H1 (cell line): ENCODE measurements around the gene CTSA. TPM values are rescaled to one million over a fixed set of nuclear protein-coding genes. Genes with fewer than 3 reads are reported as not detected.

Experiments
- BACH1 ChIP-seq: IDR thresholded peaks from 2 replicates; pipeline ENCODE4 v1.6.1; 2012; ENCODE audit warnings: low read length, improper control_type of control experiment
- CHD2 ChIP-seq: IDR thresholded peaks from 2 replicates; pipeline ENCODE4 v1.6.1; 2012; ENCODE audit warnings: low read length, improper control_type of control experiment
- CREB1 ChIP-seq: IDR thresholded peaks from 2 replicates; pipeline ENCODE4 v1.6.1; 2012; ENCODE audit warnings: inconsistent platforms
- CTBP2 ChIP-seq: IDR thresholded peaks from 2 replicates; pipeline ENCODE4 v1.7.0; 2011; ENCODE audit warnings: borderline replicate concordance, mild to moderate bottlenecking, moderate library complexity, mixed read lengths, low read length; ENCODE audit not compliant: insufficient read depth, insufficient read length
- EGR1 ChIP-seq: IDR thresholded peaks from 2 replicates; pipeline ENCODE4 v1.6.1; 2011; ENCODE audit warnings: low read depth, low read length, borderline replicate concordance
- FOSL1 ChIP-seq: IDR thresholded peaks from 2 replicates; pipeline ENCODE4 v1.6.1; 2011; ENCODE audit warnings: mild to moderate bottlenecking, low read depth, low read length, moderate library complexity; ENCODE audit not compliant: insufficient read depth
- GTF2F1 ChIP-seq: IDR thresholded peaks from 2 replicates; pipeline ENCODE4 v1.6.1; 2012; ENCODE audit warnings: low read depth, low read length, improper control_type of control experiment, borderline replicate concordance
- HDAC2 ChIP-seq, 2 experiments: fragments of 300-600 bp in 1 of 2; sonication (generic) in 1 of 2; IDR thresholded peaks; 2 replicates each; pipeline ENCODE4 v1.6.1; 2011 to 2012; ENCODE audit warnings: low read depth in 2 of 2, low read length in 2 of 2, mild to moderate bottlenecking in 2 of 2, moderate library complexity in 2 of 2, borderline replicate concordance in 1 of 2, inconsistent platforms in 1 of 2
- JUND ChIP-seq: IDR thresholded peaks from 2 replicates; pipeline ENCODE4 v1.6.1; 2011; ENCODE audit warnings: mild to moderate bottlenecking, improper control_type of control experiment, low read length
- KDM4A ChIP-seq: IDR thresholded peaks from one replicate; pipeline ENCODE4 v1.7.1; 2012; ENCODE audit warnings: low read depth, mild to moderate bottlenecking, moderate library complexity, low read length, inconsistent platforms; ENCODE audit not compliant: severe bottlenecking
- NRF1 ChIP-seq: IDR thresholded peaks from 2 replicates; pipeline ENCODE4 v1.6.1; 2011; ENCODE audit warnings: mild to moderate bottlenecking, low read depth, low read length, improper control_type of control experiment
- POU5F1 ChIP-seq: IDR thresholded peaks from 2 replicates; pipeline ENCODE4 v1.6.1; 2011; ENCODE audit warnings: low read depth, mild to moderate bottlenecking, low read length, moderate library complexity
- RBBP5 ChIP-seq: IDR thresholded peaks from 2 replicates; pipeline ENCODE4 v1.7.1; 2012; ENCODE audit warnings: low read depth, mild to moderate bottlenecking, inconsistent platforms, low read length, moderate library complexity, borderline replicate concordance
- SIN3A ChIP-seq, 2 experiments: IDR thresholded peaks in 1 of 2; conservative IDR thresholded peaks in 1 of 2; 2 replicates each; pipeline ENCODE4 v1.6.1; 2011 to 2012; ENCODE audit warnings: low read length in 2 of 2, improper control_type of control experiment in 1 of 2, low read depth in 1 of 2, mild to moderate bottlenecking in 1 of 2
- SIX5 ChIP-seq: IDR thresholded peaks from 2 replicates; pipeline ENCODE4 v1.6.1; 2011; ENCODE audit warnings: mild to moderate bottlenecking, low read depth, low read length
- TAF1 ChIP-seq: IDR thresholded peaks from 2 replicates; pipeline ENCODE4 v1.6.1; 2011; ENCODE audit warnings: mild to moderate bottlenecking, low read depth, low read length
- TBP ChIP-seq: IDR thresholded peaks from 2 replicates; pipeline ENCODE4 v1.6.1; 2011; ENCODE audit warnings: low read depth, low read length, improper control_type of control experiment
- TEAD4 ChIP-seq: IDR thresholded peaks from 2 replicates; pipeline ENCODE4 v1.6.1; 2012; ENCODE audit warnings: low read depth, low read length, inconsistent platforms, mixed read lengths
- YY1 ChIP-seq: IDR thresholded peaks from 2 replicates; pipeline ENCODE4 v1.6.1; 2011; ENCODE audit warnings: low read depth, mild to moderate bottlenecking, low read length
- ZNF274 ChIP-seq: IDR thresholded peaks from 2 replicates; pipeline ENCODE4 v1.7.0; 2012; ENCODE audit warnings: low read length, borderline replicate concordance; ENCODE audit errors: extremely low read depth
- polyA plus RNA-seq, 7 experiments: library from polyadenylated mRNA; depleted of rRNA in 3 of 7; stranded (reverse) in 5 of 7; unstranded in 2 of 7; fragments of >200 nt in 5 of 7; fragments of 200-250 nt in 2 of 7; gene quantifications; 1 replicate in 5 of 7; 2 replicates in 1 of 7; 4 replicates in 1 of 7; pipeline versions ENCODE4 v1.2.1 to v1.2.3, GENCODE V29; 2011 to 2013; ENCODE audit warnings: missing spikeins in 2 of 7, mixed read lengths in 2 of 7
- total RNA-seq: library from RNA; stranded (reverse); fragmentation: NEBNext Ultra II Directional; extraction: Animal tissue kit (Norgen Biotek cat#: 25700); gene quantifications from 2 replicates; pipeline ENCODE4 v1.2.1, GENCODE V29; 2021
- TF ChIP-seq, protein P1 (sequence below): IDR thresholded peaks from 2 replicates; pipeline ENCODE4 v1.6.1; 2011; ENCODE audit warnings: low read length, improper control_type of control experiment
- TF ChIP-seq, protein P2 (sequence below): IDR thresholded peaks from 2 replicates; pipeline ENCODE4 v1.6.1; 2012; ENCODE audit warnings: inconsistent platforms

Gene CTSA
- total and polyA plus RNA-seq, 2 of the 8 experiments (the other 6 are each of a cell fraction or from before 2014, with no cell fraction given): 49.7 to 74.0 TPM

DNA sequence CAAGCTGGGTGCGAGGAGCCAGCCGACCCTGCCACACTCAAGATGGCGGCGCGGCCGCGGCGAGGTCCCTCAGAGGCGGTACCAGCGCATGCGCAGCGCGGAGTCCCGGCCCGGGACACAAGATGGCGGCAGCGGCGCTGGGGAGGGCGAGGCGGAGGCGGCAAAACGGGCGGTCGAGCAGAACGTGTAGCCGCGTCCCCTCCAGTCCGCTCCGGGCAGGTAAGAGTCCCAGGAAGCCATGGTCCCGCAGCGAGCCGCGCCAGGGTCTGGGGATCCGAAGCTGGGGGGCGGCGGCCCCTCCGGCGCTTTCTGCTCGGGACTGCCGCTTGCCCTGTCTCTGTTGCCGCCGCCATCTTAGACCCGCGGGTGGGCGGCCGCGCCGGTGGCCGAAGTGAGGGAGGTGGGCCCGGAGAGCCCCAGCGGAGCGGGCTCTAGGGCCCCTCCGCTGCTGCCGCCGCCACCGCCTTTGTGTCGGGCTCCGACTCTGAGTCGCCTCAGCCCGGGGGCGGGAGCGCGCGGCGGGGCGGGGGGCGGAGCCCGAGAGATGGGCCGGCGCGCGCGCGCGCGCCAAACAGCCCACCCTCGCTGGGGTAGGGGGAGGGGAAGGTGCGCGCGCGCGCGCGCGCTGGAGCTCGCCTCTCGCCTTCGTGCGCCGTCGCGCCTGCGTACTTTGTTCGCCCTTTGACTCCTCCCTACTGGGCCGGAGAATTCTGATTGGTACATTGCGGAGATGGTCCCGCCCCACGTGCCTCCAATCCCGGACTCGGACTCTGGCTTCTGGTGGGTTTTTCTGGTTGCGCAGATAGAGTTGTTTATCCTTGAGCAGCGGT is 43.7 kb downstream of the CTSA start, which contains the start of gene PCIF1 (continued):
- TF ChIP-seq, protein P1, sequence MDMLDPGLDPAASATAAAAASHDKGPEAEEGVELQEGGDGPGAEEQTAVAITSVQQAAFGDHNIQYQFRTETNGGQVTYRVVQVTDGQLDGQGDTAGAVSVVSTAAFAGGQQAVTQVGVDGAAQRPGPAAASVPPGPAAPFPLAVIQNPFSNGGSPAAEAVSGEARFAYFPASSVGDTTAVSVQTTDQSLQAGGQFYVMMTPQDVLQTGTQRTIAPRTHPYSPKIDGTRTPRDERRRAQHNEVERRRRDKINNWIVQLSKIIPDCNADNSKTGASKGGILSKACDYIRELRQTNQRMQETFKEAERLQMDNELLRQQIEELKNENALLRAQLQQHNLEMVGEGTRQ: peak; percentile 74; the same call in 1 of the 2 replicates
- peak; percentile 94 for TF ChIP-seq NRF1
- peak; percentile 43; the same call in 1 of the 2 replicates for TF ChIP-seq GTF2F1
- no peak for TF ChIP-seq BACH1
- TF ChIP-seq, protein P2, sequence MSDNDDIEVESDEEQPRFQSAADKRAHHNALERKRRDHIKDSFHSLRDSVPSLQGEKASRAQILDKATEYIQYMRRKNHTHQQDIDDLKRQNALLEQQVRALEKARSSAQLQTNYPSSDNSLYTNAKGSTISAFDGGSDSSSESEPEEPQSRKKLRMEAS: peak; percentile 16; the same call in 1 of the 2 replicates
- TF ChIP-seq SIN3A (conservative IDR thresholded peaks at IDR 0.05 in 1 of 2, IDR thresholded peaks at IDR 0.05 in 1 of 2; ENCODE audit: low read depth in 1 of 2, low read length in 2 of 2): peak in 1 of 2 experiments; percentile 1; a peak in 2 of 4 replicates
- TF ChIP-seq JUND: no peak
- no peak for TF ChIP-seq CTBP2
- TF ChIP-seq CHD2: peak; percentile 49; the same call in 1 of the 2 replicates
- no peak for TF ChIP-seq ZNF274
- peak; percentile 92; the same call in 1 of the 2 replicates for TF ChIP-seq RBBP5
- no peak; the same call in 1 of the 2 replicates for TF ChIP-seq CREB1
- TF ChIP-seq KDM4A: peak; percentile 61
- TF ChIP-seq SIX5: peak; percentile 68
- TF ChIP-seq TBP: peak; percentile 94
- TF ChIP-seq TEAD4: no peak
- 0 out of 2 replicates have a peak, but pooled peaks have one; percentile 58 for TF ChIP-seq FOSL1
- peak; percentile 98 for TF ChIP-seq TAF1
- peak; percentile 99 for TF ChIP-seq YY1
- TF ChIP-seq HDAC2 (IDR thresholded peaks at IDR 0.05; ENCODE audit: borderline replicate concordance in 1 of 2, low read depth in 2 of 2, low read length in 2 of 2): no peak
- no peak for TF ChIP-seq EGR1
- no peak for TF ChIP-seq POU5F1
